Transverse colon (tissue), 4 donors: ENCODE measurements around the gene DDX1.

ENCODE experiments used
- EP300 ChIP-seq: sonication (generic); formaldehyde crosslinking; IDR thresholded peaks from one replicate; pipeline ENCODE4 v1.6.1; 2017; ENCODE audit warnings: antibody characterized with exemption, low read depth
- POLR2A ChIP-seq: fragments of 450-650 bp; IDR thresholded peaks from one replicate; pipeline ENCODE4 v1.6.1; 2016; ENCODE audit warnings: antibody characterized with exemption, mild to moderate bottlenecking, moderate library complexity
- POLR2AphosphoS5 ChIP-seq, 3 donors: sonication (generic); formaldehyde crosslinking; IDR thresholded peaks; one replicate each; pipeline ENCODE4 v1.6.1; 2016; ENCODE audit warnings: antibody characterized with exemption in 3 of 3
- TF ChIP-seq, protein P1 (sequence below), 5 experiments: fragments of 200-600 bp in 3 of 5; fragments of 450-650 bp in 2 of 5; sonication (generic) in 3 of 5; IDR thresholded peaks; 1 replicate in 2 of 5; 2 replicates in 3 of 5; pipeline ENCODE4 v1.5.1; 2016 to 2017; ENCODE audit warnings: antibody characterized with exemption in 5 of 5, inconsistent platforms in 3 of 5, mild to moderate bottlenecking in 2 of 5, moderate library complexity in 1 of 5

DNA sequence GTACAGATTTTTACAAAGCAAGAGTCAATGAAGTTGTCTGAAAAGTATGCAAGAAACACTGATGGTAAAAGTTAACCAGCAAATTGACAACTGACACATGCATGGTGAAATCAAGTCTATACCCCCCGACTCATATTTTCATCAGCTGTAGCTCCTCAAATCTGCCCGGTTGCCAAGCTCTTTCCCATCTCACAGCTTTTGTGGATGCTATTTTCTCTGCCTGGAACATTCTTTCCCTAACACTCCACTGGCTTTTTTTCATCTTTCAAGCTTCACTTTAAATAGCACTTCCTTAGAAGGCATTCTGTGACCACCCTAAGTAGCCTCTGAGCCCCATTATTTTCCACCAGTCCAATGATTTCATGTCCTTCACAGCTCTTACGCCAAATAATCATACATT is 48.6 kb upstream of the DDX1 start:
- TF ChIP-seq, protein P1, sequence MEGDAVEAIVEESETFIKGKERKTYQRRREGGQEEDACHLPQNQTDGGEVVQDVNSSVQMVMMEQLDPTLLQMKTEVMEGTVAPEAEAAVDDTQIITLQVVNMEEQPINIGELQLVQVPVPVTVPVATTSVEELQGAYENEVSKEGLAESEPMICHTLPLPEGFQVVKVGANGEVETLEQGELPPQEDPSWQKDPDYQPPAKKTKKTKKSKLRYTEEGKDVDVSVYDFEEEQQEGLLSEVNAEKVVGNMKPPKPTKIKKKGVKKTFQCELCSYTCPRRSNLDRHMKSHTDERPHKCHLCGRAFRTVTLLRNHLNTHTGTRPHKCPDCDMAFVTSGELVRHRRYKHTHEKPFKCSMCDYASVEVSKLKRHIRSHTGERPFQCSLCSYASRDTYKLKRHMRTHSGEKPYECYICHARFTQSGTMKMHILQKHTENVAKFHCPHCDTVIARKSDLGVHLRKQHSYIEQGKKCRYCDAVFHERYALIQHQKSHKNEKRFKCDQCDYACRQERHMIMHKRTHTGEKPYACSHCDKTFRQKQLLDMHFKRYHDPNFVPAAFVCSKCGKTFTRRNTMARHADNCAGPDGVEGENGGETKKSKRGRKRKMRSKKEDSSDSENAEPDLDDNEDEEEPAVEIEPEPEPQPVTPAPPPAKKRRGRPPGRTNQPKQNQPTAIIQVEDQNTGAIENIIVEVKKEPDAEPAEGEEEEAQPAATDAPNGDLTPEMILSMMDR (IDR thresholded peaks at IDR 0.05): no peak
- TF ChIP-seq POLR2A (no peak), POLR2AphosphoS5 (IDR thresholded peaks at IDR 0.05) (no peak), EP300 (no peak)
